ENCODE measurements around the gene CACHD1.

CACHD1 gene

GRCh38 chr1:64686828-64687724 is 217.1 kb downstream of the CACHD1 start:
- no peak for DNase-seq (ENCODE audit: low spot score)
- Histone ChIP-seq H3K27ac (peak overlapping the region in 1 of 2 donors; percentile 33), H3K4me3 (no peak overlapping the region)
- TF ChIP-seq, protein P1, sequence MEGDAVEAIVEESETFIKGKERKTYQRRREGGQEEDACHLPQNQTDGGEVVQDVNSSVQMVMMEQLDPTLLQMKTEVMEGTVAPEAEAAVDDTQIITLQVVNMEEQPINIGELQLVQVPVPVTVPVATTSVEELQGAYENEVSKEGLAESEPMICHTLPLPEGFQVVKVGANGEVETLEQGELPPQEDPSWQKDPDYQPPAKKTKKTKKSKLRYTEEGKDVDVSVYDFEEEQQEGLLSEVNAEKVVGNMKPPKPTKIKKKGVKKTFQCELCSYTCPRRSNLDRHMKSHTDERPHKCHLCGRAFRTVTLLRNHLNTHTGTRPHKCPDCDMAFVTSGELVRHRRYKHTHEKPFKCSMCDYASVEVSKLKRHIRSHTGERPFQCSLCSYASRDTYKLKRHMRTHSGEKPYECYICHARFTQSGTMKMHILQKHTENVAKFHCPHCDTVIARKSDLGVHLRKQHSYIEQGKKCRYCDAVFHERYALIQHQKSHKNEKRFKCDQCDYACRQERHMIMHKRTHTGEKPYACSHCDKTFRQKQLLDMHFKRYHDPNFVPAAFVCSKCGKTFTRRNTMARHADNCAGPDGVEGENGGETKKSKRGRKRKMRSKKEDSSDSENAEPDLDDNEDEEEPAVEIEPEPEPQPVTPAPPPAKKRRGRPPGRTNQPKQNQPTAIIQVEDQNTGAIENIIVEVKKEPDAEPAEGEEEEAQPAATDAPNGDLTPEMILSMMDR (IDR thresholded peaks at IDR 0.05): peak; percentile 72

DNA sequence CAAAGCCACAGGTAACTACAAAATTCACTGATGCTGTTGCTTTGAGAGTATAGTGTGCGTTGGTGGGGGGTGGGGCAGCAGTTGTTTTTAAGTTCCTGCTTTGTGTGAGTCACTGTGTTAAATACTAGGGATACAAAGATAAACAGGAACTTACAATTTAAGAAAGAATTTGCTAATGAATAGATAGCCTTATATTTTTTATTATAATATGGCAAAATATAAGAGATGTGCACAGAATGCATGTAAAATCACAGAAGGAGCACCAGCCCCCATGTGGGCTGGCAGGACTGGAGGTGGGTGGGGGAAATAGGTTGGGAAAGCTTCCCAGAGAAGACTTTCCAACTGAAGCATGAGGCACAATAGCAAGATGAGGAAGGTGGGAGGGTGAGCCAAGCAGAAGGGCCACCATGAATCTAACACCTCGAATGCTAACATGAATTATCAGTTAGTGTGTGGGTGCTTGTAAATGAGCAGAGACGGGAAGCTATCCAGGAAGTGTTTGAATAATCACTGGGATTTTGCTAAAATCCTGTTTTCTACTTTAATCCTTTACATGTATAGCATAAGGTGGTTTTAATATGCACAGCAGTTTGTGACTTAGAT is 217.9 kb downstream of the CACHD1 start:
- Histone ChIP-seq H3K27ac (no peak overlapping the region), H3K4me3 (no peak overlapping the region)
- DNase-seq (ENCODE audit: low spot score): no peak
- TF ChIP-seq, protein P1 (IDR thresholded peaks at IDR 0.05): no peak

DNA sequence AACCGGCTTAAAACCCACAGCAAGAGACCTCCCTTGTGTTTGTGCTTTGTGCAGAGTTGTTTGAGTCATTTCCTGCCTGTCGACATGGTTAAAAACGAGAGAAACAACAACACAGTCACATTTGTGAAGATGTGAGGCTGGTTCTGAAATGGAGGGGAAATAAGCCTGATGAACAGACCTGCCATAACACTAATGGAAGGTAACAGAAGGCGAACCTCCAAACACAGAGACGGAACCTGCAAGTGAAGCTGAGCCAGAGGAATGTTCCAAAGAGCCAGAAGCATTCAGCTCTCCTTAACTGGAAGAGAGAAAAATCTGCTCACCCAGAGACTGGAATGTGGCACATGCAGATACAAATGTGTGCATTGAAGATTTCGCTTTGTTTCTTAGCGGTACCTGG is 221.7 kb downstream of the CACHD1 start:
- TF ChIP-seq, protein P1 (IDR thresholded peaks at IDR 0.05): no peak
- peak overlapping the region; percentile 28 for H3K4me3 ChIP-seq
- peak overlapping the region in 1 of 2 donors; percentile 67 for H3K27ac ChIP-seq
- DNase-seq (ENCODE audit: low spot score): no peak

DNA sequence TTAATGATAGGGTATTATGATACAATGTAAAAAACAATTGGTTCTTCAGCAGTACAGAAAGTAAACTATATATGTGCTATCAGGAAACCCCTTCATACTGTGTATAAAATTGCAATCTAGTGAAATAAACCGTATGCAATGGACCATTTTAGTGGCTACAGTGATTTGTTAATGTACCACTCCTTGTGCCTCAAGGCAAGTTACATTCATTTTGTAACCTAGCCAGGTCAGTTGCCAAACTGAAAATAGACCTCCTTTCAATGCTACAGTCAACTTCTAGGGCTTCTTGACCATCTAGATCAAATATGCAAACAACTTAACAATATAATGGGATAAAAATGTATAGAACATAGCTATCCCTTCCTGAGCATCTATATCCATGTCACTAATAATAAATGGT is 223.0 kb downstream of the CACHD1 start:
- TF ChIP-seq, protein P1 (IDR thresholded peaks at IDR 0.05): no peak
- DNase-seq (ENCODE audit: low spot score): no peak
- Histone ChIP-seq H3K27ac (peak overlapping the region in 1 of 2 donors; percentile 17), H3K4me3 (no peak overlapping the region)

GRCh38 chr1:64693406-64693805 is 223.5 kb downstream of the CACHD1 start:
- TF ChIP-seq, protein P1 (IDR thresholded peaks at IDR 0.05): no peak
- H3K4me3 ChIP-seq: no peak overlapping the region
- DNase-seq (ENCODE audit: low spot score): no peak
- peak overlapping the region in 1 of 2 donors; percentile 17 for H3K27ac ChIP-seq

- TF ChIP-seq, protein P1 (IDR thresholded peaks at IDR 0.05): no peak
- no peak for DNase-seq (ENCODE audit: low spot score)
- no peak overlapping the region for H3K27ac ChIP-seq
- no peak overlapping the region for H3K4me3 ChIP-seq
Measured at GRCh38 chr1:64696879-64697278, 226.9 kb downstream of the CACHD1 start.
